ENCODE data around the gene ENTPD6. TPM values are rescaled to one million over a fixed set of nuclear protein-coding genes. Genes with fewer than 3 reads are reported as not detected.
"Not testable (repeated sequence)": the region's sequence is repeated elsewhere in the genome, so short reads cannot be mapped to it uniquely, and the experiment has no call there.

The ENTPD6 gene
- total RNA-seq, 1 experiment from 2014 or later, result 57.9 TPM

- DNase-seq (ENCODE audit: low read depth), result no peak
Observed at GRCh38 chr20:25256226-25256859, 60.8 kb downstream of the ENTPD6 start.

- DNase-seq (ENCODE audit: low read depth), result no peak
Observed at GRCh38 chr20:25257130-25257529, 61.6 kb downstream of the ENTPD6 start.

GRCh38 chr20:25257756-25258475, 62.4 kb downstream of the ENTPD6 start:
- DNase-seq (ENCODE audit: low read depth), result no peak

GRCh38 chr20:25258476-25258805, 62.9 kb downstream of the ENTPD6 start:
- DNase-seq (ENCODE audit: low read depth), result no peak

GRCh38 chr20:25258828-25259227, 63.3 kb downstream of the ENTPD6 start:
- DNase-seq (ENCODE audit: low read depth), result no peak

- no peak for DNase-seq (ENCODE audit: low read depth)
Observed at GRCh38 chr20:25259358-25259757, 63.8 kb downstream of the ENTPD6 start.

- no peak for DNase-seq (ENCODE audit: low read depth)
Observed at GRCh38 chr20:25259788-25260254, 64.3 kb downstream of the ENTPD6 start.

- not testable (repeated sequence) for DNase-seq (ENCODE audit: low read depth)
Observed at GRCh38 chr20:25260770-25261437, 65.4 kb downstream of the ENTPD6 start.

GRCh38 chr20:25269057-25269832, 73.7 kb downstream of the ENTPD6 start:
- DNase-seq (ENCODE audit: low read depth), result no peak

- no peak for DNase-seq (ENCODE audit: low read depth)
Observed at GRCh38 chr20:25269833-25270170, 74.3 kb downstream of the ENTPD6 start.

- DNase-seq (ENCODE audit: low read depth), result no peak
Observed at GRCh38 chr20:25270829-25271251, 75.3 kb downstream of the ENTPD6 start.

GRCh38 chr20:25271486-25272222, 76.1 kb downstream of the ENTPD6 start:
- DNase-seq (ENCODE audit: low read depth), result no peak

GRCh38 chr20:25272223-25273000, 76.9 kb downstream of the ENTPD6 start:
- peak; percentile 32 for DNase-seq (ENCODE audit: low read depth)

GRCh38 chr20:25273046-25273445, 77.5 kb downstream of the ENTPD6 start:
- no peak for DNase-seq (ENCODE audit: low read depth)

- no peak for DNase-seq (ENCODE audit: low read depth)
Observed at GRCh38 chr20:25273541-25274358, 78.2 kb downstream of the ENTPD6 start.

- DNase-seq (ENCODE audit: low read depth), result no peak
Observed at GRCh38 chr20:25274481-25274880, 79.0 kb downstream of the ENTPD6 start.

- DNase-seq (ENCODE audit: low read depth), result no peak
Observed at GRCh38 chr20:25274891-25275812, 79.6 kb downstream of the ENTPD6 start.

GRCh38 chr20:25275813-25276532, 80.5 kb downstream of the ENTPD6 start:
- DNase-seq (ENCODE audit: low read depth), result no peak

Measured in M059J (cell line).